ENCODE data around the gene DPPA2.

DPPA2 gene

GRCh38 chr3:109313061-109313460 lies 3.3 kb downstream of the DPPA2 start:
- no peak for DNase-seq

- no peak for DNase-seq
These were observed 18.8 kb downstream of the DPPA2 start for GRCh38 chr3:109297496-109297895.

- no peak for DNase-seq
These were observed 32.2 kb downstream of the DPPA2 start for GRCh38 chr3:109284071-109284470.

- DNase-seq, result no peak
These were observed 37.8 kb downstream of the DPPA2 start for GRCh38 chr3:109278546-109278945.

GRCh38 chr3:109278141-109278540 lies 38.2 kb downstream of the DPPA2 start:
- DNase-seq, result no peak

- peak; percentile 23 for DNase-seq
These were observed 40.5 kb downstream of the DPPA2 start for GRCh38 chr3:109275702-109276293.

GRCh38 chr3:109270779-109271178 lies 45.5 kb downstream of the DPPA2 start:
- no peak for DNase-seq

GRCh38 chr3:109269577-109270275 lies 46.6 kb downstream of the DPPA2 start:
- DNase-seq, result no peak

GRCh38 chr3:109268181-109268580 lies 48.1 kb downstream of the DPPA2 start:
- DNase-seq, result no peak

GRCh38 chr3:109265295-109265694 lies 51.0 kb downstream of the DPPA2 start:
- no peak for DNase-seq

- no peak for DNase-seq
These were observed 59.0 kb downstream of the DPPA2 start for GRCh38 chr3:109257269-109257668.

GRCh38 chr3:109254770-109255169 lies 61.5 kb downstream of the DPPA2 start:
- no peak for DNase-seq

- no peak for DNase-seq
These were observed 63.7 kb downstream of the DPPA2 start for GRCh38 chr3:109252641-109253040.
